ENCODE results near the gene TMPRSS11E.
A peak's percentile ranks its signal among the peaks of the same experiment; 100 is the strongest.
"Not testable (repeated sequence)": the region's sequence is repeated elsewhere in the genome, so short reads cannot be mapped to it uniquely, and the experiment has no call there.

The TMPRSS11E gene

DNA sequence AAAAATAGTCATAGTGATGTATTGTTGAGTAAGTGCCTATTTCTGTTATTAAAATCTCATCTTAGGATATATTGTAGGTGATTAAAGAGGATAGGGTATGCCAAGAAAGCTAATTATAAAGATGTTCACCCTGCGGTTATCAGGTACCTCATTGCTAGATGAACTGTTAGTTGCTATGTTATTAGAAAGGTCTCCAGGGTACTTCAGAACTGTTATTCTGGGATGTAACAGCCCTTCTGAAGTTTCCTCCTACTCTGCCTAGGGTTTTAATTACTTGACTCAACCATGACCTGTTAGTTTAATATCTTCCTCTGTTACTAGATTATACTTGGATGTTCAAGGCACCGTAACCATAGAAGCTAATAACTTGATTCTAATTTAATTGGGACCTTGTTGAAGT lies 15.4 kb downstream of the TMPRSS11E start:
- DNase-seq, result no peak

DNA sequence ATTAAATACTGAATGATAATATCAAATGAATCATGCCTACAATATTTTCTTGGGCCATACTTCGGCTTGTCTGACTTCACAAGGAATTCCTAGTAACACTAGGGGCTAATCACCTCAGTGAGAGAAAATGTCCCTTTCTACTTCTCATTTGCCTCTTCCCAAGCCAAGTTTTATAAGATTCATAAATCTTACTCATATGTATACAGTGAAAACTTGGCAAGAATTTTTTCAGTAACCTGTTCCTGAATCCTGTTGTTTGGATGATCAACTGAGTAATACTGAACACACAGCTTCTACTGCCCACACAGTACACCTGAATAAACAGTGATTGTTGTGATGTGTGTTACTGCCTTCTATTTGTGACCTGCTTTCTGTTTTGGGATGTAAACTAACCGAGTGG lies 16.5 kb downstream of the TMPRSS11E start:
- no peak for DNase-seq

DNA sequence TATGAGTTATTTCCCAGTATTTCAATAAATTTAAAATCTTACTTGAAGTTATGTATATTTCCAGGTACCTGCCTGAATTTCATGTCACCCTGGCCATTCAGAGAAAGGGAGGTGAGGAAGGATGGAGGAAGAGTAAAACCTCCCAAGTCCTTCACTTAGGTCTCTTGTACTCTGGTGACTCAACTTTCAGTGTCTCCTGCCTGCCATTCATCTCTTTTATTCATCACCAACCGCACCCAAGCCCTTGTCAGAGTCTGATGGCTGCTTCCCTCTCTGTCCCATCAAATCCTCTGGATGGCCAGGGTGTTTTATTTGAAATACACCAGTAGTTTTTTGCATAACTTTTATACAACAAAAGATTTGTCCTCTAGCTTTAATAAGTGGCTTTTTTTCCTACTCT lies 17.8 kb downstream of the TMPRSS11E start:
- no peak for DNase-seq

DNA sequence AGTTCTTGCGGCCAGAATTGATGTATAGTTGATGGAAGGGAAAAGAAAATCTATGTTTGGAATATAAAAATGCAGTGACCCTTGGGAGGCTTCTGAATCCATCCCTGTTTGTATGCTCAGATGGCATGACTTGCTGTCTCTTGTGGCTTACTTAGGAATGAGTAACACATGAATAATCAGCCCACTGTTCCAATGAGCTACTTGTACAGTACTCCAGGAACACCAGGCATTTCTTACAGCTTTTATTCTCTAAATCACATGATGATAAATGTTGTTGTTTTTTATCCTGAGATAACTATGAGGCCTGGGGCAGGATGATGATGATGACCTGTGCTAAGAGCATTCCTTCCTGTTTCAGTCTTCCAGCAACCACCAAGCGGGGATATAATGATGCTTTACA lies 18.9 kb downstream of the TMPRSS11E start:
- no peak for DNase-seq

DNA sequence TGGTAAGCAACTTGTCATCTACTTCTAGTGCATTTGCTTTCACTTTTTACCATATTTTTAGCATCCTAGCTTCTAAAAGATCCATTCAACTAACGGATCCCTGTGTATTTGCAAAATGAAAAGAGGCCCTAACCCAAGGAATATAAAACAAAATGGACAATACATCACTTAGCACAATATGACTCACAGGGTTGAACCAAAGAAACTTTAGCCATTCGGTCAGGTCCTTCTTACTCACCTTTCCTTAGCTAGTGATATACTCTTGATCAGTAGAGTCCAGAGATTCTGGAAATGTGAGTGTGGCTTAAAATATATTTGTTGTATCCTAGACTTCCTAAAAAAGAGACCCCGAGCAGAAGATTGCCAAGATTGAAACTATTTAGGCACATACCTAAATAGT lies 19.5 kb downstream of the TMPRSS11E start:
- no peak for DNase-seq

DNA sequence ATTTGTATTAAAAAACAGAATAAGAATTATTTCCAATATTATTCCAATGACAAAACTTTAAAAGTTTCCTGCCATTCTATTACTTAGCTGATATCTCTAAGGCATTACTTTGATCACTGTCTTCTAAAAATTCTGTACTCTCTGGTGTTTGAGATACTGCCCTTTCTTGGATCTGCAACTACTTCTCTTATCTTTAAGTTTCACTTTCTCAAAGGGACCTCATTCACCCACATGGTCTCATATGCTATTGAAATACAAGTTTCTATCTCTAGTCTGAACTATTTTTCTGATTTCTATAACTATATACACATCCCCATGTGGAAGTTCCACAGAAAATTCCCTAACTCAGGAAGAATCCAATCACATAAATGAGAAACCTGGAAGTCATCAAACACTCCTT lies 22.2 kb downstream of the TMPRSS11E start:
- no peak for DNase-seq

DNA sequence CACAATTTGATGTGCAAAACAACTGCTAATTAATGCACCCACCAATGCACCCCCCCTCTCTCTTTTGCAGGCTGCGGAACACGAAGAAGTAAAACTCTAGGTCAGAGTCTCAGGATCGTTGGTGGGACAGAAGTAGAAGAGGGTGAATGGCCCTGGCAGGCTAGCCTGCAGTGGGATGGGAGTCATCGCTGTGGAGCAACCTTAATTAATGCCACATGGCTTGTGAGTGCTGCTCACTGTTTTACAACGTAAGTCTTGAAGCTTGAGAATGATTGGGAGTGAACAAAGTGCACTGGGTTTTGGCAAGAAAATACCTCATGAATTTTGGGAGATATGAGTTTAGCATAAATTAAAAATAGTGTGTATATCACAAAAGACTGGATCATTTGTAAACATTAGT lies 28.9 kb downstream of the TMPRSS11E start:
- no peak for DNase-seq

DNA sequence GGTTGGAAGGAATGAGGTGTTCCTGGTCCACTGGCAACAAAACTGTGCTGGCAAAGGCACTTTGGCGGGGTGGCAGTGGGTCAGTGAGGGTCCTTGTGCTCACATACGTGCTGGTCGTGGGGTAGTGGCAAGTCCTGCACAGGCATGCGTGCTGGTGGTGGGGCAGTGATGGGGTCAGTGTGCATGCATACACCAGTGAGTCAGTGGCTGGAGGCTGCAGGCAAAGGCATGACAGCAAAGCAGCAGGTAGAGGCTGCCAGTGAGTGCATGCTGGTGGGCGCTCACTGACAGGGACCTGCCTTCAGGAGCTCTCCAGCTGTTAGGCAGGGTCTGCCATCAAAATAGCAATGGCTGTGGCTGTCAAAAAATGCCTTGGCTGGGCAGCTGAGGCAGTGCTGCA lies 42.1 kb downstream of the TMPRSS11E start:
- peak; percentile 17 for DNase-seq

DNA sequence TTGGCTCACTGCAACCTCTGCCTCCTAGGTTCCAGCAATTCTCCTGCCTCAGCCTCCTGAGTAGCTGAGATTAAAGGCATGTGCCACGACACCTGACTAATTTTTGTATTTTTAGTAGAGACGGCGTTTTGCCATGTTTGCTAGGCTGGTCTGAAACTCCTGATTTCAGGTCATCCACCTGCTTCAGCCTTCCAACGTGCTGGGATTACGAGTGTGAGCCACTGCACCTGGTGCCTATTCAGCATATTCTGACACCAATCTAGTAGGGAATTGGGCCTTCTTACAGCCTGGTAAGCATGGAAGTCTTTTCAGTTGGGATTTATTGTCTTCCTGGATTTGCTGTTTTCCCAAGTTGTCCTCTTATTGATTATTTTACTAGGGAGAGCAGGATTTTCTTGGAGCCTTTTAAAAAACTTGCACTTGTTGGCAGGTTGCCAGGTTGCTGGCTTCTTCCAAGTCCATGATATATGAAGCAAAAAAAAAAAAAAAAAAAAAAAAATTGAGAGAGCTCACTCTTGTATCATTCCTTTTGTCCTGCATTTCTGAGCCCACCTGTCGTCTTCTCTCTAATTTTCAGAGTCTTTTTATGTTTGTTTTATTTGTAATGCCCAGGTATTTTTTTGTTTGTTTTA lies 43.7 kb downstream of the TMPRSS11E start:
- no peak for DNase-seq

DNA sequence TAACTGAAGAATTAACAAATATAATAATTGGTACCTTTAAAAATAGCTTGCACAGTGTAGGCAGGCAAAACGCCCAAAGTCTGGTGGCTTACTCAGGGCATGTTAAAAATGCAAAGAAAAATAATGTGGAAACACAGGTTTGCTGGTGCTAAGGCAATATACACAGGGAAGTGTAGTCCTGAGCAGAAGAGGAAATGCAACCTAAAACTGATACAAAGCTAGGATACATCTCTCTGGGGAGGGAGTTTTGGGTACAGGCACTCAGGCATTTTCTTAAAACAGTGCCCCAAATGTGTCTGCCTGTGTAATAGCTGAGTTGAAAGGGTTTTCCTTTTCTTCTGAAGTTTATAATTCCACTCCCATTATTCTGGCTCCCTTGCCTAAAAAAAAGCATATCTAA lies 47.4 kb downstream of the TMPRSS11E start:
- no peak for DNase-seq

DNA sequence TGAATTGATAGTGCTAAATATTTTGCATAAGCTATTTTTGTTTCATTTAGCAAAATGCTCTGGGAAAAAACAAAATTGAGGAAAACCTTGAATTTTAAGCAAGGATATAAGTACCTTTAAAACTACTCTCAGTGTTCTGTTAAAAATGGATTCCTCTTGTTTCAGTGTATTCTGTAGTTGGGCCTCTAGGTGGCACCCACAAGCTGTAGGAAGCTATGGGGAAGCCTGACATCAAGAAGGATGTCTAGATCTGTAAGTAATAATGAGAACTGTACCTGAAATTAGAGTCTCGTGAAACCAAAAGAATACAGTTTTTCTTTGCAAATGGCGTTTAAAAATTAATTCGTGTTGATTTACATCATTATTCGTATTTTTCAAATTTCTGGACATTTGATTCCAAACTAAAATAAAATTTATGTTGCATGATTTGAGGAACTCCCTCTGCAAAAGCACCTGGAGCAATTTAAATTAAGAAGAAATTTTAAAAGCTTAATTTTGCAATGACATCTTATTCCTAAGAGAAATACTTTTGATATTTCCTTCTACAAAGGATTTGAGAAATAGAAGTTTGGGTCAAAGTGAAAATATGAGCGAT lies 51.2 kb downstream of the TMPRSS11E start:
- DNase-seq, result peak; percentile 34

DNA sequence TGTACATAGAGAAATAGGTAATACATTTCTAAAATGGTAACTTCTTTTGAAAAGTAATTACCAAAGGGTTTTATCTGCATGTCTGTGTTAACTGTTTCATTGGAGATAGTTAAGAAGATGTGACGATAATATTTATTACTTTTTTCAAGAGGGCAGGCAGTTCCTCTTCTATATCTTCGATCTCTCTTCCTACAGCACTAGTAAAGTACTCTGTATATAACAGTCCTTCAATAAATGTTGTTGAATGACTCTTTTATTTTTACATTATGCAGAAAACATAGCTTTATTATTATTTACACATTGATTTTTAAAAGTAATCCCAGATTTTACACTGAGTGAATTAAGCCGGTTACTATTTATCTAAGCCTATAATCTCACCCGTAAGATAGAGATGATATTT lies 51.8 kb downstream of the TMPRSS11E start:
- DNase-seq, result no peak

DNA sequence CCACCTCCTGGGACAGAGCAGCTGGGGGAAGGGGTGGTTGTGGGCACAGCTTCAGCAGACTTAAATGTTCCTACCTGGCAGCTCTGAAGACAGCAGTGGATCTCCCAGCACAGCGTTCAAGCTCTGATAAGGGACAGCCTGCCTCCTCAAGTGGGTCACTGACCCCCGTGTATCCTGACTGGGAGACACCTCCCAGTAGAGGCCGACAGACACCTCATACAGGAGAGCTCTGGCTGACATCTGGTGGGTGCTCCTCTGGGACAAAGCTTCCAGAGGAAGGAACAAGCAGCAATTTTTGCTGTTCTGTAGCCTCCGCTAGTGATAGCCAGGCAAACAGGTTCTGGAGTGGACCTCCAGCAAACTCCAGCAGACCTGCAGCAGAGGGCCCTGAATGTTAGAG lies 56.2 kb downstream of the TMPRSS11E start:
- DNase-seq, result not testable (repeated sequence)

DNA sequence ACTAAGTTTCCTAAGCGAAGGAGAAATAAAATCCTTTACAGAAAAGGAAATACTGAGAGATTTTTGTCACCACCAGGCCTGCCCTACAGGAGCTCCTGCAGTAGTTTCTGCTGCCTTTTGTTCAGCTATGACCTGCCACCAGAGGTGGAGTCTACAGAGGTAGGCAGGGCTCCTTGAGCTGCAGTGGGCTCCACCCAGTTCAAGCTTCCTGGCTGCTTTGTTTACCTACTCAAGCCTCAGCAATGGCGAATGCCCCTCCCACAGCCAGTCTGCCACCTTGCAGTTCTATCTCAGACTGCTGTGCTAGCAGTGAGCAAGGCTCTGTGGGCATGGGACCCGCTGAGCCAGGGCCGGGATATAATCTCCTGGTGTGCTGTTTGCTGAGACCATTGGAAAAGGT lies 57.6 kb downstream of the TMPRSS11E start:
- DNase-seq, result not testable (repeated sequence)

DNA sequence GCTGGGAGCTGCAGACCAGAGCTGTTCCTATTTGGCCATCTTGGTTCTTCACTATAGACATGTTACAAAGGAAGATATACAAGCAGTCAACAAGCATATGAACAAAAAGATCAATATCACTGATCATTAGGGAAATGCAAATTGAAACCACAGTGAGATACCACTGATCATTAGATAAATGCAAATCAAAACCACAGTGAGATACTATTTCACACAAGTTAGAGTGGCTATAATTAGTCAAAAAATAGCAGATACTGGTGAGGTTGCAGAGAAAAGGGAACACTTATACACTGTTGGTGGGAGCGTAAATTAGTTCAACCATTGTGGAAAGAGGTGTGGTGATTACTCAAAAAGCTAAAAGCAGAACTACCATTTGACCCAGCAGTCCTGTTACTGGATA lies 58.2 kb downstream of the TMPRSS11E start:
- DNase-seq, result not testable (repeated sequence)

DNA sequence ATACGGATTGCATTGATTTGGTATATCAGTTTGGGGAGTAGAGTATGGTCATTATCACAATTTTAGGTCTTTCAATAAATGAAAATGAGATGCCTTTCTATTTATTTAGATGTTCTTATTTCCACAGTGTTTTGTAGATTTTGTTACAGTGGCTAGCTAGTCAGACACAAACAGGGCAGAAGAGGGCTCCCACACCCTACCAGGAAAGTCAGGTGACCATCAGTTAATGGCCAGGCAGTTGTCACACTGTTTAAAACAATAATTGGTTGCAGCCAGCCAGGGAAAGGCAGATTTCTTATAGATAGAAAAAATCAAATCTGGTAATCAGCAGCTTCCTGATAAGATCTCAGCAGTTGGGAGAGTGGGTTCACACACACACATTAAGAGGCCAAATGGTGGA lies 71.6 kb downstream of the TMPRSS11E start:
- DNase-seq, result no peak

DNA sequence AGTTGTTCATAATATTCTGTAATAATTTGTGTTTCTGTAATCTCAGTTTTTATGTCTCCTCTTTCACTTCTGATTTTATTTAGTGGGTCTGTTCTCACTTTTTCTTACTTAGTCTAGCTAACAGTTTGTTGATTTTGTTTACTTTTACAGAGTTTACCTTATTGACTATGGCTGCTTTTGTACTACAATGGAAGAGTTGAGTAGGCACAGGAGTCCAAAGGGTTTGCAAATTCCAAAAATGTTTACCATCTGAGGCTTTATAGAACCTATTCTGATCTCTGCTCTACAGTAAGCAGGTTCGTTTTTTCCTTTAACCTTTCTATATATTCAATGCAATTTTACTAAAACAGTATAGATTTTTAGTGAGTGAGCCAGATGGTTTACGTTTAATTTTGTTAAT lies 73.7 kb downstream of the TMPRSS11E start:
- DNase-seq, result no peak

DNA sequence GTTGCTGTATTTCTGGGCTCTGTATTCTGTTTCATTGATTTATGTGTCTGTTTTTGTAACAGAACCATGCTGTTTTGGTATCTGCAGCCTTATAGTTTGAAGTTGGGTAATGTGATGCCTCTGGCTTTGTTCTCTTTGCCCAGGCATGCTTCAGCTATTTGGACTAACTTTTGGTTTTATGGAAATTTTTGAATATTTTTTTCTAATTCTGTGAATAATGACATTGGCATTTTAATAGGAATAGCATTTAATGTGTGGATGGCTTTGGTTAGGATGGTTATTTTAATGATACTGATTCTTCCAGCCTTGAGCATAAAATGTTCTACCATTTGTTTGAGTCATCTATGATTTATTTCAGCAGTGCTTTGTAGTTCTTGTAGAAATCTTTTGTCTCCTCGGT lies 75.0 kb downstream of the TMPRSS11E start:
- DNase-seq, result not testable (repeated sequence)

DNA sequence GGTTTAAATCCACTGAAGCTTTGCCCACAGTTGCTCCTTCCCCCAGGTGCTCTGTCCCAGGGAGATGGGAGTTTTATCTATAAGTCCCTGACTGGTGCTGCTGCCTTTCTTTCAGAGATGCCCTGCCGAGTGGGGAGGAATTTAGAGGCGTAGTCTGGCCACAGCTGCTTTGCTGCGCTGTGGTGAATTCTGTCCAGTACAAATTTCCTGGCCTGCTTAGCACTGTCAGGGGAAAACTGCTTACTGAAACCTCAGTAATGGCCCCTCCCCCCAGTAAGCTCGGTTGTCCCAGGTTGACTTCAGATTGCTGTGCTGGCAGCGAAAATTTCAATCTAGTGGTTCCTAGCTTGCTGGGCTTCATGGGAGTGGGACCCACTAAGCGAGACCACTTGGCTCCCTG lies 88.7 kb downstream of the TMPRSS11E start:
- DNase-seq, result no peak

DNA sequence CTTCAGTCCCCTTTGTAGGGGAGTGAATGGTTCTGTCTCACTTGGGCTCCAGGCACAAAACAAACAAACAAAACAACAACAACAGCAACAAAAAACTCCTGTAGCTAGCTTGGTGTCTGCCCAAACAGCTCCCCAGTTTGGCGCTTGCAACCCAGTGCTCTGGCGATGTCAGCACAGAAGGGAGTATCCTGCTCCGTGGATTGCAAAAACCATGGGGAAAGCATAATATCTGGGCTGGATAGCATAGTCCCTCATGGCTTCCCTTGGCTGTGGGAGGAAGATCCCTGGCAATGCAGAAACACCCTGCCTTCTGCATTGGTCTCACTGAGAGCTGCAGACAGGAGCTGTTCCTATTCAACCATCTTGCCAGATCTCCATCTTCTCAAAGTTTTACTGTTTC lies 89.1 kb downstream of the TMPRSS11E start:
- no peak for DNase-seq

DNA sequence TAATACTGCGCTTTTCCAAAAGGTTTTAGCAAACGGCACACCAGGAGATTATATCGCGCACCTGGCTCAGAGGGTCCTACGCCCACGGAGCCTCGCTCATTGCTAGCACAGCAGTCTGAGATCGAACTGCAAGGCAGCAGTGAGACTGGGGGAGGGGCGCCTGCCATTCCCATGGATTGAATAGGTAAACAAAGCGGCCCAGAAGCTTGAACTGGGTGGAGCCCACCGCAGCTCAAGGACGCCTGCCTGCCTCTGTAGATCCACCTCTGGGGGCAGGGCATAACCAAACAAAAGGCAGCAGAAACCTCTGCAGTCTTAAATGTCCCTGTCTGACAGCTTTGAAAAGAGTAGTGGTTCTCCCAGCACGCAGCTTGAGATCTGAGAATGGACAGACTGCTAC lies 95.5 kb downstream of the TMPRSS11E start:
- DNase-seq, result not testable (repeated sequence)

Measured in left hindlimb (tissue), 1 donor.